Suprapubic skin (tissue), 4 donors: Measurements from ENCODE around the gene HLF.

Source experiments
- CTCF ChIP-seq, 2 donors: fragments of 200-600 bp in 1 of 2; fragments of 450-650 bp in 1 of 2; sonication (generic) in 1 of 2; IDR thresholded peaks; one replicate each; pipeline ENCODE4 v1.5.1; 2016 to 2019; ENCODE audit warnings: antibody characterized with exemption in 2 of 2, mild to moderate bottlenecking in 1 of 2, moderate library complexity in 1 of 2
- EP300 ChIP-seq: sonication (generic); formaldehyde crosslinking; IDR thresholded peaks from one replicate; pipeline ENCODE4 v1.6.1; 2017; ENCODE audit warnings: antibody characterized with exemption
- POLR2A ChIP-seq, 2 donors: fragments of 450-650 bp; IDR thresholded peaks; one replicate each; pipeline ENCODE4 v1.6.1; 2017; ENCODE audit warnings: antibody characterized with exemption in 2 of 2, mild to moderate bottlenecking in 2 of 2, moderate library complexity in 2 of 2
- POLR2AphosphoS5 ChIP-seq, 3 donors: sonication (generic); formaldehyde crosslinking; IDR thresholded peaks; one replicate each; pipeline ENCODE4 v1.6.1; 2017; ENCODE audit warnings: antibody characterized with exemption in 3 of 3

DNA sequence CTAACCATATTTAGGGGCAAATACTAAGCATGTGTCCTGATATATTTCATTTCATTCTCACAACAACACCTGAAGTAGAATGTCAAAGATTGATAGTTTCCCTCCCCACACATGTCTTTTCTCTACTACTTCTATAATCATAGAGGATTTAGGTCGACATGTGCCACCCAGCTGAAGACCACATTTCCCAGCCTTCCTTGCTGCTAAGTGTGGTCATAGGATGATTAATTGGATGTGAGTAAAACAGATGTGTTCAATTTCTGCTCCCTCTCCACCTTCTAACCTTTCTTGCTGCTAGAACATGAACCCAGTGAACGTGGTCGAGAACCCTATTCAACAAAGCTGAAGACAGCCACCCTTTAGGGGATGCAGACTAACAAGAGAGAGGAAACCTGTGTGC, 18.8 kb upstream of the HLF start:
- TF ChIP-seq CTCF (IDR thresholded peaks at IDR 0.05) = no peak
- TF ChIP-seq POLR2A (IDR thresholded peaks at IDR 0.05) = no peak
- no peak for TF ChIP-seq POLR2AphosphoS5 (IDR thresholded peaks at IDR 0.05)
- TF ChIP-seq EP300 = no peak
